K562 (cell line): Measurements from ENCODE around the gene DNAJB13. TPM values are rescaled to one million over a fixed set of nuclear protein-coding genes. Genes with fewer than 3 reads are reported as not detected.

Source experiments
- ATAC-seq: fragments of 200-7000 bp; cut with Tn5 transposase; 3 replicates; pipeline ENCODE4 v1.9.1; 2020; ENCODE audit warnings: moderate library complexity
- BruUV-seq: library from RNA; stranded (reverse); fragments of 400-500 nt; replicated peaks from 2 replicates; lab custom pipeline; 2021; lab: Mats Ljungman, UMichigan
- CTCF ChIA-PET: fragments of 300-600 bp; formaldehyde crosslinking; extraction: SDS; loops from one replicate; lab custom pipeline; 2021; ENCODE audit warnings: low intra/inter-chr PET ratio; lab: Yijun Ruan, JAX
- POLR2A ChIA-PET: fragments of 300-600, 350-650 bp; sonication (Branson Sonifier 250); formaldehyde crosslinking; extraction: SDS; loops from one replicate; lab custom pipeline; 2021; ENCODE audit warnings: antibody characterized with exemption, inconsistent platforms; lab: Yijun Ruan, JAX
- DNase-seq, 4 experiments: peaks; one replicate each; pipeline versions ENCODE4 v3.0.0 to v3.0.0-alpha.2; 2011 to 2018; ENCODE audit warnings: low spot score in 3 of 4, mixed read lengths in 3 of 4; ENCODE audit errors: extremely low read depth in 1 of 4
- FAIRE-seq: peaks from 2 replicates; lab custom pipeline; 2011; peaks lifted over from hg19 to GRCh38; lab: Jason Lieb, UNC
- H2AFZ ChIP-seq: 2 replicates; pipeline ENCODE4 v1.6.0; 2011; ENCODE audit warnings: low read depth, low read length, control low read depth, inconsistent platforms
- H3K27ac ChIP-seq: fragments of 200-600 bp; 3 replicates; pipeline ENCODE4 v1.8.0; 2011; ENCODE audit warnings: low read depth, mild to moderate bottlenecking, control low read depth, inconsistent platforms, low read length, moderate library complexity, mixed read lengths; ENCODE audit errors: extremely low read depth
- H3K27me3 ChIP-seq, 2 experiments: fragments of 300-600 bp in 1 of 2; 2 replicates in 1 of 2; 3 replicates in 1 of 2; pipeline versions ENCODE4 v1.6.0 to v1.8.0; 2011; ENCODE audit warnings: inconsistent platforms in 2 of 2, low read length in 2 of 2, mild to moderate bottlenecking in 1 of 2, mixed read lengths in 1 of 2, moderate library complexity in 1 of 2; ENCODE audit not compliant: control insufficient read depth in 2 of 2, insufficient read depth in 2 of 2
- H3K36me3 ChIP-seq: fragments of 300-600 bp; 3 replicates; pipeline ENCODE4 v1.8.0; 2011; ENCODE audit warnings: mild to moderate bottlenecking, low read length, inconsistent platforms; ENCODE audit not compliant: control insufficient read depth, insufficient read depth
- H3K4me1 ChIP-seq, 2 experiments: fragments of 200-600 bp in 1 of 2; replicated peaks in 1 of 2; 2 replicates in 1 of 2; 3 replicates in 1 of 2; pipeline versions ENCODE4 v1.5.1 to v1.8.0; 2011; ENCODE audit warnings: inconsistent platforms in 2 of 2, low read length in 2 of 2, mild to moderate bottlenecking in 1 of 2, mixed read lengths in 1 of 2, moderate library complexity in 1 of 2; ENCODE audit not compliant: control insufficient read depth in 2 of 2, insufficient read depth in 2 of 2
- H3K4me2 ChIP-seq: 2 replicates; pipeline ENCODE4 v1.6.1; 2011; ENCODE audit warnings: low read length, control low read depth, inconsistent platforms, mixed read lengths; ENCODE audit not compliant: insufficient read depth
- H3K4me3 ChIP-seq: fragments of 200-600 bp; sonication (generic), shearing (Covaris generic); 2 replicates; pipeline ENCODE4 v1.5.1; 2016; ENCODE audit warnings: control low read depth, inconsistent platforms
- H3K79me2 ChIP-seq: fragments of 200-600 bp; 3 replicates; pipeline ENCODE4 v1.8.0; 2011; ENCODE audit warnings: low read length, inconsistent platforms; ENCODE audit not compliant: control insufficient read depth, insufficient read depth
- H3K9ac ChIP-seq, 2 experiments: 2 replicates each; pipeline versions ENCODE4 v1.6.0 to v1.6.1; 2011; ENCODE audit warnings: low read depth in 2 of 2, low read length in 2 of 2, control low read depth in 1 of 2, inconsistent platforms in 1 of 2, mild to moderate bottlenecking in 1 of 2, mixed read lengths in 1 of 2; ENCODE audit not compliant: insufficient read depth in 1 of 2
- H3K9me1 ChIP-seq: one replicate; pipeline ENCODE4 v1.6.0; 2011; ENCODE audit warnings: inconsistent platforms, mild to moderate bottlenecking, low read length, moderate library complexity; ENCODE audit not compliant: control insufficient read depth, insufficient read depth
- H3K9me3 ChIP-seq: replicated peaks from 2 replicates; pipeline ENCODE4 v1.5.1; 2011; ENCODE audit warnings: low read depth, low read length, inconsistent platforms; ENCODE audit not compliant: control insufficient read depth, insufficient read depth
- H4K20me1 ChIP-seq: replicated peaks from 2 replicates; pipeline ENCODE4 v1.6.1; 2011; ENCODE audit warnings: low read length, inconsistent platforms, mixed read lengths; ENCODE audit not compliant: control insufficient read depth, insufficient read depth
- C11orf30 ChIP-seq: fragments of 450-650 bp; IDR thresholded peaks from 2 replicates; pipeline ENCODE4 v1.6.1; 2016; ENCODE audit warnings: low read depth, mild to moderate bottlenecking
- CBFA2T3 ChIP-seq: fragments of 450-650 bp; IDR thresholded peaks from 2 replicates; pipeline ENCODE4 v1.6.1; 2017
- DPF2 ChIP-seq: fragments of 450-650 bp; IDR thresholded peaks from 2 replicates; pipeline ENCODE4 v1.6.1; 2016
- EGR1 ChIP-seq: fragments of 450-650 bp; conservative IDR thresholded peaks from 2 replicates; pipeline ENCODE4 v1.6.1; 2017; ENCODE audit warnings: mild to moderate bottlenecking
- FOXK1 ChIP-seq: sonication (generic); formaldehyde crosslinking; IDR thresholded peaks from 2 replicates; pipeline ENCODE4 v1.8.0; 2022; ENCODE audit warnings: missing genetic modification reagents, mild to moderate bottlenecking, borderline replicate concordance
- FOXK2 ChIP-seq, 2 experiments: fragments of 450-650 bp; IDR thresholded peaks in 1 of 2; conservative IDR thresholded peaks in 1 of 2; 2 replicates each; pipeline ENCODE4 v1.6.1; 2016; ENCODE audit warnings: low read depth in 2 of 2, mild to moderate bottlenecking in 1 of 2
- GABPB2 ChIP-seq: fragments of 250-450 bp; sonication (Bioruptor Pico); conservative IDR thresholded peaks from 2 replicates; pipeline ENCODE4 v1.5.1; 2021; ENCODE audit warnings: mild to moderate bottlenecking
- HMGXB4 ChIP-seq: sonication (generic); formaldehyde crosslinking; IDR thresholded peaks from 2 replicates; pipeline ENCODE4 v1.8.1; 2023; ENCODE audit warnings: mild to moderate bottlenecking, missing genetic modification reagents
- HOMEZ ChIP-seq: fragments of 250-450 bp; sonication (Bioruptor Pico); IDR thresholded peaks from 2 replicates; pipeline ENCODE4 v1.4.0; 2020; ENCODE audit warnings: mild to moderate bottlenecking, moderate library complexity
- IFI16 ChIP-seq: fragments of 250-450 bp; sonication (Bioruptor Pico); IDR thresholded peaks from 2 replicates; pipeline ENCODE4 v2.1.2; 2022; ENCODE audit warnings: mild to moderate bottlenecking, inconsistent platforms
- KLF16 ChIP-seq: IDR thresholded peaks from 2 replicates; pipeline ENCODE4 v1.6.1; 2016; ENCODE audit warnings: antibody characterized with exemption
- MAFK ChIP-seq: IDR thresholded peaks from 2 replicates; pipeline ENCODE4 v1.6.1; 2011; ENCODE audit warnings: low read length, improper control_type of control experiment
- MAX ChIP-seq: sonication (generic); formaldehyde crosslinking; IDR thresholded peaks from 2 replicates; pipeline ENCODE4 v1.9.0; 2022; ENCODE audit warnings: mild to moderate bottlenecking, missing genetic modification reagents
- MCM2 ChIP-seq: fragments of 450-650 bp; IDR thresholded peaks from 2 replicates; pipeline ENCODE4 v1.6.1; 2017; ENCODE audit warnings: low read depth, mild to moderate bottlenecking
- MCM7 ChIP-seq, 2 experiments: fragments of 450-650 bp; IDR thresholded peaks; 2 replicates each; pipeline ENCODE4 v1.6.1; 2016 to 2018
- PHTF2 ChIP-seq: fragments of 250-450 bp; sonication (Bioruptor Pico); IDR thresholded peaks from 2 replicates; pipeline ENCODE4 v1.5.0; 2021; ENCODE audit warnings: mild to moderate bottlenecking
- SIN3B ChIP-seq: fragments of 450-650 bp; IDR thresholded peaks from 2 replicates; pipeline ENCODE4 v1.6.1; 2017; ENCODE audit warnings: low read depth, mild to moderate bottlenecking, moderate library complexity
- SLC30A9 ChIP-seq: fragments of 250-450 bp; sonication (Bioruptor Pico); IDR thresholded peaks from 2 replicates; pipeline ENCODE4 v1.8.0; 2022; ENCODE audit warnings: mild to moderate bottlenecking, moderate library complexity
- SRSF9 ChIP-seq: fragments of 200-400 bp; formaldehyde crosslinking; IDR thresholded peaks from 2 replicates; pipeline ENCODE4 v1.6.1; 2017; ENCODE audit warnings: low read depth, low read length, borderline replicate concordance
- WHSC1 ChIP-seq: IDR thresholded peaks from one replicate; pipeline ENCODE4 v1.6.1; 2012; ENCODE audit warnings: low read length, control low read depth, inconsistent platforms
- ZNF444 ChIP-seq: fragments of 250-450 bp; sonication (Bioruptor Pico); IDR thresholded peaks from 2 replicates; pipeline ENCODE4 v1.4.0; 2020; ENCODE audit warnings: mild to moderate bottlenecking, moderate library complexity
- WGBS: fragments of 100-300 bp; shearing (Covaris generic); methylation state at CpG from one replicate; pipeline ENCODE4 v1.1.6; 2016; ENCODE audit warnings: low coverage, mixed read lengths; ENCODE audit not compliant: insufficient coverage; ENCODE audit errors: missing lambda C conversion rate; 5-methylcytosine and 5-hydroxymethylcytosine counted together
- in situ Hi-C: fragments of 300-500 bp; cut with MboI; formaldehyde crosslinking; loops from 4 replicates; pipeline ENCODE4 v1.15.0; 2018; ENCODE audit warnings: inconsistent platforms, mixed read lengths
- intact Hi-C: fragments of 100-400 bp; cut with micrococcal nuclease; formaldehyde crosslinking; loops from 2 replicates; pipeline ENCODE4 v1.14.2; 2022
- polyA plus RNA-seq, 8 experiments: library from polyadenylated mRNA; depleted of rRNA in 4 of 8; stranded (reverse) in 5 of 8; unstranded in 3 of 8; fragments of >200 nt; fragmentation: Nextera tagmentation in 2 of 8; fragmentation: Illumina TruSeq in 1 of 8; extraction: Ambion mirVana in 2 of 8; extraction: Trizol in 1 of 8; gene quantifications; 2 replicates each; pipeline versions ENCODE4 v1.2.1 to v1.2.3, GENCODE V29; 2011 to 2014; ENCODE audit warnings: inconsistent platforms in 1 of 8, missing spikeins in 1 of 8
- total RNA-seq, 7 experiments: library from RNA; depleted of rRNA in 6 of 7; stranded (reverse); fragments of >200 nt in 6 of 7; fragmentation: Illumina TruSeq in 2 of 7; extraction: Trizol in 2 of 7; gene quantifications; 2 replicates each; pipeline versions ENCODE4 v1.2.1 to v1.2.3, GENCODE V29; 2011 to 2021; ENCODE audit warnings: low replicate concordance in 1 of 7
- TF ChIP-seq, protein P1 (sequence below): sonication (generic); formaldehyde crosslinking; IDR thresholded peaks from 2 replicates; pipeline ENCODE4 v1.8.1; 2022; ENCODE audit warnings: missing genetic modification reagents

Gene DNAJB13
- total and polyA plus RNA-seq, 9 of the 15 experiments (the other 6 are each of a cell fraction or from before 2014, with no cell fraction given): 0.14 TPM; not detected in 8

- ATAC-seq (no peak), FAIRE-seq (no peak)
- CTCF ChIA-PET: no interaction called here
- TF ChIP-seq C11orf30: peak; percentile 83
- no peak for TF ChIP-seq KLF16
- no peak for TF ChIP-seq FOXK1
- TF ChIP-seq GABPB2 (CRISPR knock-in tag): no peak
- TF ChIP-seq MCM7 (IDR thresholded peaks at IDR 0.05): no peak
- TF ChIP-seq HOMEZ (CRISPR knock-in tag): no peak
- TF ChIP-seq MCM2: no peak
- TF ChIP-seq FOXK2 (conservative IDR thresholded peaks at IDR 0.05 in 1 of 2, IDR thresholded peaks at IDR 0.05 in 1 of 2; ENCODE audit: low read depth in 2 of 2): no peak
- no peak for TF ChIP-seq SLC30A9 (CRISPR knock-in tag)
- TF ChIP-seq WHSC1: no peak
- no peak for TF ChIP-seq HMGXB4 (CRISPR knock-in tag)
- TF ChIP-seq EGR1: no peak
- no peak for TF ChIP-seq CBFA2T3
- TF ChIP-seq DPF2: no peak
- TF ChIP-seq SIN3B: no peak
- TF ChIP-seq PHTF2 (CRISPR knock-in tag): no peak
- TF ChIP-seq MAX (CRISPR knock-in tag): no peak
- peak; percentile 65; the same call in 1 of the 2 replicates for TF ChIP-seq MAFK
- no peak for TF ChIP-seq IFI16 (CRISPR knock-in tag)
- no peak for TF ChIP-seq ZNF444 (CRISPR knock-in tag)
- TF ChIP-seq SRSF9: no peak
- TF ChIP-seq, protein P1, sequence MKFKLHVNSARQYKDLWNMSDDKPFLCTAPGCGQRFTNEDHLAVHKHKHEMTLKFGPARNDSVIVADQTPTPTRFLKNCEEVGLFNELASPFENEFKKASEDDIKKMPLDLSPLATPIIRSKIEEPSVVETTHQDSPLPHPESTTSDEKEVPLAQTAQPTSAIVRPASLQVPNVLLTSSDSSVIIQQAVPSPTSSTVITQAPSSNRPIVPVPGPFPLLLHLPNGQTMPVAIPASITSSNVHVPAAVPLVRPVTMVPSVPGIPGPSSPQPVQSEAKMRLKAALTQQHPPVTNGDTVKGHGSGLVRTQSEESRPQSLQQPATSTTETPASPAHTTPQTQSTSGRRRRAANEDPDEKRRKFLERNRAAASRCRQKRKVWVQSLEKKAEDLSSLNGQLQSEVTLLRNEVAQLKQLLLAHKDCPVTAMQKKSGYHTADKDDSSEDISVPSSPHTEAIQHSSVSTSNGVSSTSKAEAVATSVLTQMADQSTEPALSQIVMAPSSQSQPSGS (CRISPR knock-in tag): no peak
These were observed 48.5 kb upstream of the DNAJB13 start for GRCh38 chr11:73902303-73902702.

More at GRCh38 chr11:73902303-73902702, 48.5 kb upstream of the DNAJB13 start:
- Histone ChIP-seq H3K4me3 (no peak overlapping the region), H3K27ac (no peak overlapping the region), H4K20me1 (no peaks in the 10 kb centered on the region), H3K27me3 (no peaks in the 10 kb centered on the region), H3K36me3 (peaks cover 28% of the 10 kb centered on the region), H3K9ac (no peak overlapping the region; a peak in 1 of 4 replicates), H2AFZ (no peak overlapping the region), H3K4me1 (no peaks in the 10 kb centered on the region; a peak in 2 of 5 replicates), H3K4me2 (no peak overlapping the region), H3K9me1 (peaks cover 3% of the 10 kb centered on the region), H3K79me2 (no peaks in the 10 kb centered on the region), H3K9me3 (no peaks in the 10 kb centered on the region)
- WGBS: 71% methylated on average over 1 of the region's 1 CpG
- intact Hi-C loops: no loop called here
- POLR2A ChIA-PET: no interaction called here
- in situ Hi-C loops: no loop called here
- no TSS peak for BruUV-seq
- DNase-seq: no peak
